ENCODE results near the gene TEX2.
A peak's percentile ranks its signal among the peaks of the same experiment; 100 is the strongest.
"Not testable (repeated sequence)": the region's sequence is repeated elsewhere in the genome, so short reads cannot be mapped to it uniquely, and the experiment has no call there.

Gene TEX2

GRCh38 chr17:64183815-64184214 lies 79.2 kb downstream of the TEX2 start:
- peak; percentile 7 to 12 for DNase-seq (ENCODE audit: low read depth in 2 of 2)

GRCh38 chr17:64182325-64183012 lies 80.6 kb downstream of the TEX2 start:
- no peak for DNase-seq (ENCODE audit: low read depth in 2 of 2)

- no peak for DNase-seq (ENCODE audit: low read depth in 2 of 2)
Measured at GRCh38 chr17:64180089-64181073, 82.7 kb downstream of the TEX2 start.

GRCh38 chr17:64179024-64179423 lies 84.0 kb downstream of the TEX2 start:
- not testable (repeated sequence) for DNase-seq (ENCODE audit: low read depth in 2 of 2)

GRCh38 chr17:64178011-64178825 lies 84.8 kb downstream of the TEX2 start:
- no peak for DNase-seq (ENCODE audit: low read depth in 2 of 2)

GRCh38 chr17:64177311-64178010 lies 85.6 kb downstream of the TEX2 start:
- no peak for DNase-seq (ENCODE audit: low read depth in 2 of 2)

GRCh38 chr17:64176556-64176955 lies 86.5 kb downstream of the TEX2 start:
- DNase-seq (ENCODE audit: low read depth in 2 of 2), result no peak

- DNase-seq (ENCODE audit: low read depth in 2 of 2), result no peak
Measured at GRCh38 chr17:64174686-64175456, 88.2 kb downstream of the TEX2 start.

- no peak for DNase-seq (ENCODE audit: low read depth in 2 of 2)
Measured at GRCh38 chr17:64173646-64174045, 89.4 kb downstream of the TEX2 start.

GRCh38 chr17:64172510-64172909 lies 90.5 kb downstream of the TEX2 start:
- no peak for DNase-seq (ENCODE audit: low read depth in 2 of 2)

GRCh38 chr17:64171041-64171440 lies 92.0 kb downstream of the TEX2 start:
- no peak for DNase-seq (ENCODE audit: low read depth in 2 of 2)

- no peak for DNase-seq (ENCODE audit: low read depth in 2 of 2)
Measured at GRCh38 chr17:64170286-64170685, 92.8 kb downstream of the TEX2 start.

GRCh38 chr17:64167666-64168065 lies 95.4 kb downstream of the TEX2 start:
- DNase-seq (ENCODE audit: low read depth in 2 of 2), result not testable (repeated sequence)

GRCh38 chr17:64166876-64167275 lies 96.2 kb downstream of the TEX2 start:
- DNase-seq (ENCODE audit: low read depth in 2 of 2), result no peak

- no peak for DNase-seq (ENCODE audit: low read depth in 2 of 2)
Measured at GRCh38 chr17:64165347-64165746, 97.7 kb downstream of the TEX2 start.

- no peak for DNase-seq (ENCODE audit: low read depth in 2 of 2)
Measured at GRCh38 chr17:64164596-64165285, 98.3 kb downstream of the TEX2 start.

- no peak for DNase-seq (ENCODE audit: low read depth in 2 of 2)
Measured at GRCh38 chr17:64163468-64163867, 99.6 kb downstream of the TEX2 start.

- no peak for DNase-seq (ENCODE audit: low read depth in 2 of 2)
Measured at GRCh38 chr17:64162554-64162953, 100.5 kb downstream of the TEX2 start.

- no peak for DNase-seq (ENCODE audit: low read depth in 2 of 2)
Measured at GRCh38 chr17:64161380-64162176, 101.5 kb downstream of the TEX2 start.
